Activated naive CD4-positive, alpha-beta T cell treated with anti-CD3 and anti-CD28 coated beads, Interleukin-2, amount 50 U/mL, for 24 hours (primary cell): ENCODE results near the gene GOLIM4.
"Not testable (repeated sequence)": the region's sequence is repeated elsewhere in the genome, so short reads cannot be mapped to it uniquely, and the experiment has no call there.

ENCODE experiments used
- H3K27ac Mint-ChIP-seq: one replicate; pipeline ENCODE4 v1.8.0; 2021; ENCODE audit warnings: mild to moderate bottlenecking, mixed read lengths
- H3K27me3 Mint-ChIP-seq: one replicate; pipeline ENCODE4 v1.8.0; 2021; ENCODE audit warnings: mixed read lengths
- H3K36me3 Mint-ChIP-seq: one replicate; pipeline ENCODE4 v1.8.0; 2021; ENCODE audit warnings: mixed read lengths
- H3K4me1 Mint-ChIP-seq: one replicate; pipeline ENCODE4 v1.8.0; 2021; ENCODE audit warnings: mixed read lengths
- H3K4me3 Mint-ChIP-seq: one replicate; pipeline ENCODE4 v1.8.0; 2021; ENCODE audit warnings: mild to moderate bottlenecking, mixed read lengths
- H3K9me3 Mint-ChIP-seq: one replicate; pipeline ENCODE4 v1.8.0; 2021; ENCODE audit warnings: mixed read lengths

The GOLIM4 gene

GRCh38 chr3:168070919-168071318 is 24.8 kb downstream of the GOLIM4 start:
- Mint-ChIP-seq H3K4me3 (no peak overlapping the region), H3K27me3 (peaks cover 2% of the 10 kb centered on the region), H3K36me3 (no peaks in the 10 kb centered on the region), H3K4me1 (no peaks in the 10 kb centered on the region), H3K9me3 (no peaks in the 10 kb centered on the region), H3K27ac (no peak overlapping the region)

DNA sequence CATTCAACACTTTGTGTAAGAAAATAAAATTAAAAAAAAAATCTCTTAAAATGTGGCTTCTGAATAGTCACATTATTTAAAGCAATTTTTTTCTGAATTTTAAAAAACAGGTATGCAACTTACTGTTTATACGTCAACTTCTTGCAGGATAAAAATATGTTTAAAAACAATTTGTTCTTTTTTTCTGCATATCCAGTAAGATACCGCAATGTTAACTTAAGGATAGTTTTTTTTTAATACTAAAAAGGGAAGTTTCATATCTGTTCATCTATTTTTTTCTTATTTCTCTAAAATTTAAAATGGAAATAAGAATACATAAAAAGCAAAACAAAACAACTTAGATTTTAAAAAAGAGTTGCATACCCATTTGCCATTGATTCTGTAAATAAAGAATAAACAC is 27.4 kb downstream of the GOLIM4 start:
- Mint-ChIP-seq H3K27me3 (peaks cover 2% of the 10 kb centered on the region), H3K4me1 (no peaks in the 10 kb centered on the region)

DNA sequence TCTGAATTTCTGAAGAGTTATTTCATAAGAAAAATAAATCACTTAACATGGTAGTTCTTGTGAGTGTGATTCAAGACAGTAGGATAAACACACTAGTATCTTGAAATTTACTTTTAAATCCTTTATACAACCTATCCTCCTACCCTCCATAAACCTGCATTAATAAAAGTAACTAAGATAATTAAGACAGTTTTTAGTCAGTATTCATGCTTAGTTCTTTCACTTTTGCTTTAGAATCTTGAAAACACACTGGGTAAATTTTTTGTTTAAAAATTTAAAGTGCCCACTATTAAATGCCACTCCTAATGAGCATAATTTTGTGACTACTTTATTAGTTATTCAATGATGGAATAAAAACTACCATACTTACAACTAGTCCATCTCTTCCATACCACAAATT is 28.8 kb downstream of the GOLIM4 start:
- Mint-ChIP-seq H3K4me1 (no peaks in the 10 kb centered on the region), H3K9me3 (no peaks in the 10 kb centered on the region), H3K27me3 (peaks cover 5% of the 10 kb centered on the region), H3K4me3 (no peak overlapping the region), H3K27ac (no peak overlapping the region), H3K36me3 (no peaks in the 10 kb centered on the region)

More for the DNA sequence above, 27.4 kb downstream of the GOLIM4 start:
- Mint-ChIP-seq H3K36me3 (no peaks in the 10 kb centered on the region), H3K9me3 (no peaks in the 10 kb centered on the region), H3K4me3 (no peak overlapping the region), H3K27ac (no peak overlapping the region)

DNA sequence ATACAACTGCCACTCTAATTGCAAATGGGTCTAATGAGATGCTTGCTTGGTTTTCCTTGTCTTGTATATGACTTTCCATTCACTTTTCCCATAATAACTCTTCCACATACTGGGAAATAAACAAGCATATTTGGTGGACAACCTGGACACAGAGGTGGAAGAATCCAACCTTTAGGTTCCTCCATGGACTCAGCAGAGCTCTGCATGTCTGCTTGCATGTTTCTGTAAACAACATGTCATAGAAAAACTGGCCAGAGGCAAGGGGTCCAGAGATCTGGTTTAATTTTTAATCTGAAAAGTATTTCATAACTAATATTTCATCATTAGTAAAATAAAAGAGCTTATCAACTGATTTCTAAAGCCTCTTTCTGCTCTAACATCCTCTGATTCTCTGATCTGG is 30.2 kb downstream of the GOLIM4 start:
- no peaks in the 10 kb centered on the region for H3K4me1 Mint-ChIP-seq
- H3K36me3 Mint-ChIP-seq: no peaks in the 10 kb centered on the region
- no peaks in the 10 kb centered on the region for H3K9me3 Mint-ChIP-seq
- H3K4me3 Mint-ChIP-seq: no peak overlapping the region
- no peak overlapping the region for H3K27ac Mint-ChIP-seq
- peaks cover 5% of the 10 kb centered on the region for H3K27me3 Mint-ChIP-seq

DNA sequence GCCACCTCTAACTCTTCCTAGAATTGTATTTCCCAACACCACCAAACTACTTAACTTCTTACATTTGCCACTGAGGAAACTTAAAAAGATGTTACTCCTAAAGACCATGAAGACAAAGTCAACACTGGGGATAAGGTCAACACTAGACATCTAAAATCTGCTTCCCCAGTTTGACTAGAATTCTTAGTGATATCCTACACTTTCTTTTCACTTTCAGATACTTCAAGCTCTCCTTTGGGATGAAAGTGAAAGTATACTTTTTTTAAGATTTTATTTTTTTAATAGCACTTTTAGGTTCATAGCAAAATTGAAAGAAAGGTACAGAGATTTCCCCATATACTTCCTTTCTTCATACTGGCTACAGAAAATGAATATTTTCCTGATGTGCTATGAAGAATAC is 32.6 kb downstream of the GOLIM4 start:
- no peaks in the 10 kb centered on the region for H3K9me3 Mint-ChIP-seq
- no peaks in the 10 kb centered on the region for H3K36me3 Mint-ChIP-seq
- H3K27ac Mint-ChIP-seq: no peak overlapping the region
- peaks cover 5% of the 10 kb centered on the region for H3K27me3 Mint-ChIP-seq
- no peak overlapping the region for H3K4me3 Mint-ChIP-seq
- no peaks in the 10 kb centered on the region for H3K4me1 Mint-ChIP-seq

DNA sequence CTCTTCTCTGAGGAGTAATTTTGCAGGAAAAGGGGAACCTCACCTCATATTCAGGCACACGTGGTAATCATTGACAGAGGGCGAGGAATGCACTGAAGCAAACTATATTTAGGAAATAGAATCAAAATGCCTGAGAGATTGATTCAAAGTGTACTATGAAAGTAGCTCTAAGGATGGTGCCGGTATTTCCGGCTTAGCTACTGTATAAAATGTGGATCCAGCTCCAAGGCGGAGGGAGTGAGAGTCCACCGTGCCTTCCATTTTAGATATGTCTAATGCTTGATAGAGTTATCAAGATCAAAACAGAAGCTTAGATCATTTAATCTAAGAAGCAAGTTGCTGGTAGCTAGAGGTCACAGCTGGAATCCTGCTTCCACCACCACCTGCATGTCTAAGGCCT is 33.0 kb downstream of the GOLIM4 start:
- Mint-ChIP-seq H3K27ac (no peak overlapping the region), H3K4me3 (no peak overlapping the region), H3K27me3 (peaks cover 5% of the 10 kb centered on the region)

DNA sequence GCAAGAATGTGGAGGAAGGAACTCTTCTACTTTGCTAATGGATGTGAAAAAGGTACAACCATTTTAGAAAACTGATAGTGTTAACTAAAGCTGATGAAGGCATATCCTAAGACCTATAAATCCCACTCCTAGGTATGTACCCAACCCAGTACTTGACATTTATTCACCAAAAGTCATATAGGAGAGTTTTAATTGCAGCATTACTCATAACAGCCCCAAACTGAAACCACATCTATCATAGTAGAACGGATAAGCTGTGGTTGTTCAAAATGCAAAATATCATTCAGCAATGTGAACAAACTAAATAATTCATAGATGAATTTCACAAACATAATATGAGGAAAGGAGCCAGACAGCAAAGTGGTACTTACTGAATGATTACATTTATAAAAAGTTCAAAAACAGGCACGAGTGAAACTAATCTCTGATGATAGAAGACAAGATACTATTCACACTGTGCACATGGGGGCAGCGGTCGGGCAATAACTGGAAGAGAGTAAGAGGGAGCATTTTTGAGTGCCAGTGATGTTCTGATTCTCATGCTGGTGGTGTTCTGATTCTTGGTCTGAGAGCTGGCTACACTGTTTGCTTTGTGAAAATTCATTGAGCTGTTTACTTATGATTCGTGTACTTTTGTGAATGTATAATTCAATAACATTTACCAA is 34.3 kb downstream of the GOLIM4 start:
- Mint-ChIP-seq H3K9me3 (no peaks in the 10 kb centered on the region), H3K4me3 (no peak overlapping the region)

More for the DNA sequence above, 33.0 kb downstream of the GOLIM4 start:
- Mint-ChIP-seq H3K36me3 (no peaks in the 10 kb centered on the region), H3K9me3 (no peaks in the 10 kb centered on the region), H3K4me1 (no peaks in the 10 kb centered on the region)

DNA sequence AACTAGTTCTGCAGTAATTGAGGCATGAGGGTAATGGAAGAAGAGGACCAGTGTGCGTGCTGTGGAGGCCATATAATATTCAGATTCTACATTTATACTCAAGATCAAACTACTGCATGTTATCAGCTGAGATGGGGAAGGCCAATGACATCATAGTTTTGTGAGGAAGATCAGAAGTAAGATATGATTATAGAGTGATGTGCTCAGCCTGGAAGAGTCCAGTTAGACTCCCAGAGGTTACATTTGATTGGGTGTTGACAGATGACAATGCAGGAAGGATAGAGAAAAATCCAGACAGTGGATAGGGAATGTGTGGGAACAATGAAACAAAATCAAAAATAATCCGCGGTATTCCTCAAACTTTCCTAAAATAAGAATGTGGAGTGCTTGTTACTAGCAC is 35.4 kb downstream of the GOLIM4 start:
- no peaks in the 10 kb centered on the region for H3K4me1 Mint-ChIP-seq
- H3K4me3 Mint-ChIP-seq: no peak overlapping the region
- no peaks in the 10 kb centered on the region for H3K9me3 Mint-ChIP-seq
- H3K36me3 Mint-ChIP-seq: no peaks in the 10 kb centered on the region
- no peak overlapping the region for H3K27ac Mint-ChIP-seq
- peaks cover 3% of the 10 kb centered on the region for H3K27me3 Mint-ChIP-seq

More for the DNA sequence above, 34.3 kb downstream of the GOLIM4 start:
- no peaks in the 10 kb centered on the region for H3K4me1 Mint-ChIP-seq
- H3K36me3 Mint-ChIP-seq: no peaks in the 10 kb centered on the region
- H3K27me3 Mint-ChIP-seq: peaks cover 3% of the 10 kb centered on the region
- no peak overlapping the region for H3K27ac Mint-ChIP-seq

DNA sequence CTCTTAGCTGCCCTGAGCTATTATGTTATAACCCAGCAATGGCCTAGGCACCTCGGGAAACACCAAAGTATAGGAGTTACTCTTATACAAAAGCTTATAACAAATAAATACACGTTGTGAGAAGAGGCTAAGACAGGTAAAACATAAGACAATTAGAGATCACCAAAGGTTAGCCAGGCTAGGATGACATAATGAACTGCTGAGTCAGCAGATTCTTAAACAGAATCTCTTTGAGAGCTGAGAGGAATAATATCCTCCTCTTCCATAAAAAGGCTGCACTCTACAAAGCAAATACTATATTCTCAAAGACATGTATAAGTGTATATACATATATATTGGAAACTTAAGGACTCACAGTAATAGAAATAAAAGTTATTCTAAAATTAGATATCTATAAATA is 37.2 kb downstream of the GOLIM4 start:
- H3K27me3 Mint-ChIP-seq: peaks cover 3% of the 10 kb centered on the region
- no peaks in the 10 kb centered on the region for H3K4me1 Mint-ChIP-seq
- H3K27ac Mint-ChIP-seq: no peak overlapping the region
- H3K36me3 Mint-ChIP-seq: no peaks in the 10 kb centered on the region
- no peaks in the 10 kb centered on the region for H3K9me3 Mint-ChIP-seq
- no peak overlapping the region for H3K4me3 Mint-ChIP-seq

GRCh38 chr3:168056398-168057230 is 39.1 kb downstream of the GOLIM4 start:
- H3K27ac Mint-ChIP-seq, H3K4me3 Mint-ChIP-seq, H3K9me3 Mint-ChIP-seq, H3K36me3 Mint-ChIP-seq, H3K27me3 Mint-ChIP-seq, H3K4me1 Mint-ChIP-seq: not testable (repeated sequence)

DNA sequence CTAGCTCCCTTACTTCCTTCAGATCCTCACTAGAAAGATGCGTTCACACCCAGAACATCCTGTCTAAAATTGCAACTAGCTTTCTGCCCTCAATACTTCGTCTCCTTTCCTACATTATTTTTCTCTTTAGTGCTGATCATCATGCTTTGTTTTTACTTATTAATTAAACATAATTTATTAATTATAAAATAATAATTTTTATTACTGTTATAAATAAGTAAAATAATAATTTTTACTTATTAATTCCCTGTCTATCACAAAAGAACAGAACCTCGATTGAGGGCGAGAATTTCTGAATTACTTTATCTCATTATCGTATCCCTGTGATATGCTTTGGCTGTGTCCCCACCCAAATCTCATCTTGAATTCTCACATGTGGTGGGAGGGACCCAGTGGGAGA is 41.3 kb downstream of the GOLIM4 start:
- Mint-ChIP-seq H3K9me3 (no peaks in the 10 kb centered on the region), H3K4me1 (no peaks in the 10 kb centered on the region), H3K36me3 (no peaks in the 10 kb centered on the region), H3K27me3 (no peaks in the 10 kb centered on the region), H3K4me3 (no peak overlapping the region), H3K27ac (no peak overlapping the region)

GRCh38 chr3:168053115-168053514 is 42.6 kb downstream of the GOLIM4 start:
- H3K4me1 Mint-ChIP-seq: no peaks in the 10 kb centered on the region
- H3K27ac Mint-ChIP-seq: no peak overlapping the region
- H3K4me3 Mint-ChIP-seq: no peak overlapping the region
- H3K27me3 Mint-ChIP-seq: no peaks in the 10 kb centered on the region
- no peaks in the 10 kb centered on the region for H3K36me3 Mint-ChIP-seq
- H3K9me3 Mint-ChIP-seq: no peaks in the 10 kb centered on the region

DNA sequence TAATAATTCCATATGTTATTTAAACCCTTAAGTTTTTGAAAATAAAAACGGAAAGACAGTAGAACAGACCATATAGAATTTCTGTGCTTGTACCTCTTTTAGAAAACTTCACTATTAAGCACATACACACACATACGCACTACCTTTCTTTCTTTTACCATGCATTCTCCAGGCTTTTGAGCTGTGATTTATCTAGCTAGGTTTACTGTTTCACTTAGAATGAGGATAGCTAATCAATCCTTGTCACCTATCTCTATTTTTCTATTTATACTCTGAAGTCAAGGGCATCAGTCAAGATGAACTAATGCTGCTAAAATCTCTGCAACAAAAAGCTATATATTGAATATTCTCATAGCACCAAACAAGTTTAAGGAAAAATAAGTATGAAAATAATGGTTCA is 43.2 kb downstream of the GOLIM4 start:
- Mint-ChIP-seq H3K27ac (no peak overlapping the region), H3K27me3 (no peaks in the 10 kb centered on the region), H3K36me3 (no peaks in the 10 kb centered on the region), H3K4me3 (no peak overlapping the region), H3K9me3 (no peaks in the 10 kb centered on the region), H3K4me1 (no peaks in the 10 kb centered on the region)

DNA sequence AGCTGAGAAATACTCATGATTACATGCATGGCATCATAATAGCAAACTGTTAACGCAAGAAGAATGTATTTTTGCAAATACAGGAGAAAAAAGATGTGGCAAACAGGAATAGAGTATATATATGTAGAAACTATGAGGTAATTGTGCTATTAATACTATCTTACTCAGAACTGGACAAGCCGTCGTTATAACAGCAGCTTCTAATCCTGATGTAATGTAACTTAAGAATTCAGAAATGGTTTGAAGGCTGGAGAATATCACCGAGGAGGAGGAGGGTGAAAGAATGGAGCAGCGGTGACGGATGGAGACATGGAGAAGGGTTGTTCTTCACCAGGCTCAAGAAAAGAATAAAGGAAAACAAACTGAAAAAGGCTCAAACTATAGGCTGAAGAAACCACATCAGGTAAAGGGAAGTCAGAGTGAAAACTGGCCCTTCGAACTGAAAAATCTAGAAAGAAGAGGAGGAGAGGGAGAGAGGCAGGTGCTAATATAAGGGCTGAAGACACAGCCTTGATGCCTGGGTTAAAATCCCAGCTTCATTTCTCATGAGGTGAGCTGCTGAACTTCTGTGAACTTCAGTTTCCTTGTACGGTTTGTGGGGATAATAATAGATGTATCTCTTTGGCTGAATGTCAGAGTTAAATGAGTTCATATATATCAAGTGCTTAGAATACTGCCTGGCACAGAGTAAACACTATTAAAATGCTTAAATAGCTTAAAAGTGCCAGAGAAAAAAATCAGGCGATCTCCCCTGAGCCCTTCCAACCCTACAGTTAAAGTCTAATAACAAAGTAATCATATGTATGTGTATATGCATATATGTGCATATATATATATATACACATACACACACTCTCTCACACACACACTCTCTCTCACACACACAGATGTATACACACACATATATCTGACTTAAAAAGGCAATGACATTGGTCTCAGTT is 43.9 kb downstream of the GOLIM4 start:
- Mint-ChIP-seq H3K27me3 (no peaks in the 10 kb centered on the region), H3K27ac (no peak overlapping the region), H3K36me3 (no peaks in the 10 kb centered on the region), H3K9me3 (no peaks in the 10 kb centered on the region), H3K4me3 (no peak overlapping the region), H3K4me1 (no peaks in the 10 kb centered on the region)

DNA sequence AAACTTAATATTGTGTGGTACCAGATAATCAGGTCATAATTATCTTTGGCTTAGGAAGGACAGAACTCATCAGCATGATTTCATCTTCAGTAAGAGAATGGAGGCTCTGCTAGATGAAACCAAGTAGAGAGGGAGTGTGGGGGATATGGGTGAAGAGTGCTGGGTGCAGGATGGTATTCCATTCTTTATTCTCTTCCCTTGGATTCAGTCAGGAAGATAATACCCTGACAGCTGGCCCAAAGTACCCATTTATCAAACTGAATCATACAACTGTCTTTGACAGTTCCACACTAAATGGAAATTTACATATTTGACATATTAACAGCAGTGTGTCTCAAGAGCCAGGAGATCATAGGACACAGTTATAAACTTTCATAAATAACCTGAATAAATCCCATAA is 44.7 kb downstream of the GOLIM4 start:
- H3K27me3 Mint-ChIP-seq: no peaks in the 10 kb centered on the region
- no peak overlapping the region for H3K27ac Mint-ChIP-seq
- no peak overlapping the region for H3K4me3 Mint-ChIP-seq
- H3K4me1 Mint-ChIP-seq: no peaks in the 10 kb centered on the region
- no peaks in the 10 kb centered on the region for H3K9me3 Mint-ChIP-seq
- H3K36me3 Mint-ChIP-seq: no peaks in the 10 kb centered on the region
